Activated CD8-positive, alpha-beta T cell treated with anti-CD3 and anti-CD28 coated beads for 36 hours (primary cell): Measurements from ENCODE around the gene TLE6. TPM values are rescaled to one million over a fixed set of nuclear protein-coding genes. Genes with fewer than 3 reads are reported as not detected.

Experiments
- ATAC-seq: fragments of 200-7000 bp; cut with Tn5 transposase; one replicate; pipeline ENCODE4 v1.10.0; 2021; ENCODE audit warnings: mild to moderate bottlenecking, moderate library complexity
- CTCF ChIA-PET: fragments of 350-600 bp; sonication (Branson Sonifier 250); formaldehyde crosslinking; loops from one replicate; lab custom pipeline; 2021; ENCODE audit warnings: antibody characterized with exemption; lab: Charles Lee
- POLR2A ChIA-PET: fragments of 350-600 bp; sonication (Branson Sonifier 250); formaldehyde crosslinking; loops from one replicate; lab custom pipeline; 2021; ENCODE audit warnings: antibody characterized with exemption; lab: Charles Lee
- DNase-seq: peaks from one replicate; pipeline ENCODE4 v3.0.0-alpha.2; 2020
- H3K27ac Mint-ChIP-seq: one replicate; pipeline ENCODE4 v1.8.0; 2021; ENCODE audit warnings: mild to moderate bottlenecking, mixed read lengths
- H3K27me3 Mint-ChIP-seq: one replicate; pipeline ENCODE4 v1.8.0; 2021; ENCODE audit warnings: mixed read lengths
- H3K36me3 Mint-ChIP-seq: one replicate; pipeline ENCODE4 v1.8.0; 2021; ENCODE audit warnings: low read depth, mixed read lengths
- H3K4me1 Mint-ChIP-seq: one replicate; pipeline ENCODE4 v1.8.0; 2021; ENCODE audit warnings: low read depth, mixed read lengths
- H3K4me3 Mint-ChIP-seq: one replicate; pipeline ENCODE4 v1.8.0; 2021; ENCODE audit warnings: mild to moderate bottlenecking, moderate library complexity, mixed read lengths
- H3K9me3 Mint-ChIP-seq: one replicate; pipeline ENCODE4 v1.8.0; 2021; ENCODE audit warnings: mixed read lengths
- CTCF ChIP-seq: fragments of 200-600 bp; IDR thresholded peaks from one replicate; pipeline ENCODE4 v1.8.0; 2022; ENCODE audit warnings: antibody characterized with exemption, mild to moderate bottlenecking
- intact Hi-C: fragments of 100-400 bp; cut with micrococcal nuclease; formaldehyde crosslinking; loops from one replicate; pipeline ENCODE4 v1.10.0; 2022
- total RNA-seq, 2 experiments: library from RNA; stranded (reverse); gene quantifications; one replicate each; pipeline ENCODE4 v1.2.3, GENCODE V29; 2021

The TLE6 gene
- total RNA-seq, 2 experiments from 2014 or later, result 3.5 to 5.1 TPM

- Mint-ChIP-seq H3K4me3 (peak within 1 kb of the TSS; percentile 89), H3K9me3 (no peaks in the 10 kb centered on the region), H3K4me1 (peaks cover 29% of the 10 kb centered on the region), H3K36me3 (peaks cover 18% of the 10 kb centered on the region), H3K27me3 (no peaks in the 10 kb centered on the region), H3K27ac (peak within 1 kb of the TSS; percentile 99)
- DNase-seq, result peak; percentile 100
- POLR2A ChIA-PET, result no interaction called here
- intact Hi-C loops, result no loop called here
- TF ChIP-seq CTCF, result no peak
- CTCF ChIA-PET, result interaction anchor here (1.2 kb wide), 1 partner anchor 57 kb away, joined by 3 read pairs; no protein-coding TSS in a partner anchor
- ATAC-seq, result peak; percentile 99
These were observed 32.4 kb upstream of the TLE6 start, which contains the start of gene ZNF77 for GRCh38 chr19:2944775-2945574. Gene ZNF77 (minus strand): TSS chr19:2944971. CDS start chr19:2944840, 131 bp downstream.

GRCh38 chr19:2945575-2946184, 31.7 kb upstream of the TLE6 start:
- no peak for DNase-seq
- Mint-ChIP-seq H3K36me3 (peaks cover 16% of the 10 kb centered on the region), H3K27ac (peak overlapping the region; percentile 99), H3K27me3 (no peaks in the 10 kb centered on the region), H3K4me1 (peaks cover 29% of the 10 kb centered on the region), H3K9me3 (no peaks in the 10 kb centered on the region), H3K4me3 (peak overlapping the region; percentile 89)
- CTCF ChIA-PET, result no interaction called here
- POLR2A ChIA-PET, result no interaction called here
- no peak for TF ChIP-seq CTCF
- intact Hi-C loops, result no loop called here
- no peak for ATAC-seq

GRCh38 chr19:2949939-2950285, 27.5 kb upstream of the TLE6 start:
- POLR2A ChIA-PET, result no interaction called here
- H3K36me3 Mint-ChIP-seq, result peaks cover 12% of the 10 kb centered on the region
- CTCF ChIA-PET, result interaction anchor here (0.6 to 5.6 kb wide), 40 partner anchors 10 to 535 kb away, joined by 3 to 52 read pairs (median 6); partner anchors contain the start of genes GNA11, GNA15, S1PR4 and THOP1

GRCh38 chr19:2950286-2951124, 26.9 kb upstream of the TLE6 start:
- Mint-ChIP-seq H3K9me3 (no peaks in the 10 kb centered on the region), H3K36me3 (peaks cover 12% of the 10 kb centered on the region), H3K27ac (peak overlapping the region; percentile 96), H3K27me3 (no peaks in the 10 kb centered on the region), H3K4me1 (peaks cover 21% of the 10 kb centered on the region), H3K4me3 (peak overlapping the region; percentile 92)
- CTCF ChIA-PET, result interaction anchor here (0.6 to 5.6 kb wide), 53 partner anchors 9 to 535 kb away, joined by 3 to 52 read pairs (median 5); partner anchors contain the start of genes GNA11, GNA15, S1PR4 and THOP1
- DNase-seq, result peak; percentile 100
- peak; percentile 96 for ATAC-seq
- intact Hi-C loops, result loop anchor here (10.0 kb wide), 1 partner anchor 114 kb away; the partner anchor contains the start of gene TLE5
- POLR2A ChIA-PET, result interaction anchor here (0.9 kb wide), 1 partner anchor 154 kb away, joined by 3 read pairs; no protein-coding TSS in a partner anchor
- no peak for TF ChIP-seq CTCF

More at GRCh38 chr19:2949939-2950285, 27.5 kb upstream of the TLE6 start:
- DNase-seq, result no peak
- Mint-ChIP-seq H3K9me3 (no peaks in the 10 kb centered on the region), H3K4me3 (peak overlapping the region; percentile 92), H3K27me3 (no peaks in the 10 kb centered on the region), H3K4me1 (peaks cover 21% of the 10 kb centered on the region), H3K27ac (peak overlapping the region; percentile 96)
- intact Hi-C loops, result loop anchor here (10.0 kb wide), 1 partner anchor 115 kb away; the partner anchor contains the start of gene TLE5
- ATAC-seq, result peak; percentile 1
- TF ChIP-seq CTCF, result no peak
